Measurements from ENCODE around the gene ARHGEF3. TPM values are rescaled to one million over a fixed set of nuclear protein-coding genes. Genes with fewer than 3 reads are reported as not detected.

The ARHGEF3 gene
- polyA plus RNA-seq, 1 donor from 2014 or later, result 4.1 TPM

GRCh38 chr3:56811546-56812202 is 9.9 kb upstream of the ARHGEF3 start:
- H3K9ac ChIP-seq (ENCODE audit: low read length), result no peak overlapping the region
- no peaks in the 10 kb centered on the region for H3K36me3 ChIP-seq (ENCODE audit: insufficient read depth, low read length)
- H3K79me2 ChIP-seq (replicated peaks; ENCODE audit: insufficient read depth, low read length), result no peaks in the 10 kb centered on the region
- TF ChIP-seq EZH2 (IDR thresholded peaks at IDR 0.05; ENCODE audit: borderline replicate concordance, insufficient read depth, low read length, poor library complexity, severe bottlenecking) (no peak), MXI1 (conservative IDR thresholded peaks at IDR 0.05; ENCODE audit: poor library complexity, severe bottlenecking) (no peak), REST (IDR thresholded peaks at IDR 0.05; ENCODE audit: borderline replicate concordance) (no peak), RAD21 (conservative IDR thresholded peaks at IDR 0.05) (no peak), SMC3 (conservative IDR thresholded peaks at IDR 0.05; ENCODE audit: poor library complexity) (no peak), CTCF (IDR thresholded peaks at IDR 0.05; ENCODE audit: poor library complexity, severe bottlenecking) (no peak), TAF1 (IDR thresholded peaks at IDR 0.05; ENCODE audit: low read depth) (no peak), EP300 (conservative IDR thresholded peaks at IDR 0.05; ENCODE audit: poor library complexity, severe bottlenecking) (no peak)
- H4K20me1 ChIP-seq (ENCODE audit: insufficient read depth), result no peaks in the 10 kb centered on the region
- no peak overlapping the region for H3K27ac ChIP-seq (ENCODE audit: low read length)
- H2AFZ ChIP-seq (ENCODE audit: low read depth, low read length), result no peak overlapping the region
- H3K27me3 ChIP-seq (ENCODE audit: insufficient read depth, low read depth, low read length), result no peaks in the 10 kb centered on the region
- no peaks in the 10 kb centered on the region for H3K9me2 ChIP-seq (ENCODE audit: insufficient read depth, low read length)
- H3F3A ChIP-seq (ENCODE audit: insufficient read depth, low read length, poor library complexity, severe bottlenecking), result no peaks in the 10 kb centered on the region
- H3K4me2 ChIP-seq (ENCODE audit: low read length), result no peak overlapping the region
- H3K9me3 ChIP-seq (ENCODE audit: low read length), result no peaks in the 10 kb centered on the region
- no peak overlapping the region for H3K4me3 ChIP-seq (ENCODE audit: low read length)

GRCh38 chr3:56810577-56811545 is 9.1 kb upstream of the ARHGEF3 start:
- no peak overlapping the region for H3K9ac ChIP-seq (ENCODE audit: low read length)
- no peak overlapping the region for H3K4me2 ChIP-seq (ENCODE audit: low read length)
- H3K27me3 ChIP-seq (ENCODE audit: insufficient read depth, low read depth, low read length), result no peaks in the 10 kb centered on the region
- H3F3A ChIP-seq (ENCODE audit: insufficient read depth, low read length, poor library complexity, severe bottlenecking), result no peaks in the 10 kb centered on the region
- no peaks in the 10 kb centered on the region for H3K9me3 ChIP-seq (ENCODE audit: low read length)
- H3K79me2 ChIP-seq (replicated peaks; ENCODE audit: insufficient read depth, low read length), result no peaks in the 10 kb centered on the region
- H3K36me3 ChIP-seq (ENCODE audit: insufficient read depth, low read length), result no peaks in the 10 kb centered on the region
- H3K27ac ChIP-seq (ENCODE audit: low read length), result no peak overlapping the region
- H4K20me1 ChIP-seq (ENCODE audit: insufficient read depth), result no peaks in the 10 kb centered on the region
- no peak overlapping the region for H3K4me3 ChIP-seq (ENCODE audit: low read length)
- no peak overlapping the region for H2AFZ ChIP-seq (ENCODE audit: low read depth, low read length)
- TF ChIP-seq EP300 (conservative IDR thresholded peaks at IDR 0.05; ENCODE audit: poor library complexity, severe bottlenecking) (no peak), EZH2 (IDR thresholded peaks at IDR 0.05; ENCODE audit: borderline replicate concordance, insufficient read depth, low read length, poor library complexity, severe bottlenecking) (no peak), POLR2AphosphoS5 (IDR thresholded peaks at IDR 0.05) (no peak), CTCF (IDR thresholded peaks at IDR 0.05; ENCODE audit: poor library complexity, severe bottlenecking) (no peak), REST (IDR thresholded peaks at IDR 0.05; ENCODE audit: borderline replicate concordance) (no peak), SMC3 (conservative IDR thresholded peaks at IDR 0.05; ENCODE audit: poor library complexity) (no peak), TAF1 (IDR thresholded peaks at IDR 0.05; ENCODE audit: low read depth) (no peak), RAD21 (conservative IDR thresholded peaks at IDR 0.05) (no peak), MXI1 (conservative IDR thresholded peaks at IDR 0.05; ENCODE audit: poor library complexity, severe bottlenecking) (no peak)
- no peaks in the 10 kb centered on the region for H3K9me2 ChIP-seq (ENCODE audit: insufficient read depth, low read length)
